Measurements from ENCODE around the gene DIPK1A.

The DIPK1A gene

DNA sequence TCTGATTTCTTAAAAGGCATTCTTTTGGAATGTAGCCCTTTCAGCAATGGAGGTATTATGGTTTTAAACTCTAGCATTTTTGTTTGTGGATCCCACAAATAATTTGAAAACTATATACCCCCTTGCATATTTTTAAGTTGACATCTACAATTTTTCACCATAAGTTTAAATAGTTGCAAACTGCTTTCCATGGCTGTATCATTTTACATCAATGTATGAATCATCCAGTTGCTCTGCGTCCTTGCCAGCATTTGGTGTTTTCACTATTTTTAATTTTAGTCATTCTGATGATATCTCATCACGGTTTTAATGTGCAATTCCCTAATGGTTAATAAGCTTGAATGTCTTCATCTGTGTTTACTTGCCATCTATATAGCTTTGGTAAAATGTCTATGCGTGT, 20.7 kb downstream of the DIPK1A start:
- H3K4me1 ChIP-seq (ENCODE audit: control insufficient read depth in 1 of 2, insufficient read depth in 2 of 2, low read length in 2 of 2) = peaks cover 3 to 5% of the 10 kb centered on the region in 2 experiments
- H4K8ac ChIP-seq (ENCODE audit: low read depth, low read length) = no peak overlapping the region
- no peak overlapping the region for H3K23ac ChIP-seq (ENCODE audit: low read length)
- no peak overlapping the region for H2BK120ac ChIP-seq (ENCODE audit: insufficient read depth, low read length, poor library complexity)
- peak in 1 of 2 donors; percentile 71 for DNase-seq
- no peak overlapping the region for H3K4me3 ChIP-seq (ENCODE audit: low read depth, low read length)
- peaks cover 0 to 1% of the 10 kb centered on the region in 2 experiments for H3K36me3 ChIP-seq (ENCODE audit: control insufficient read depth in 1 of 2, insufficient read depth in 2 of 2, low read length in 2 of 2)
- no peak overlapping the region for H3K4ac ChIP-seq (ENCODE audit: low read depth, low read length)
- no peak overlapping the region for H3K14ac ChIP-seq (ENCODE audit: low read length)
- no peaks in the 10 kb centered on the region for H3K9me3 ChIP-seq (ENCODE audit: insufficient read depth, low read depth, low read length)
- H3K79me2 ChIP-seq (ENCODE audit: control insufficient read depth, insufficient read depth, low read length, poor library complexity) = no peaks in the 10 kb centered on the region
- no peak overlapping the region for H2AK5ac ChIP-seq (ENCODE audit: low read length)
- no peak overlapping the region for H4K12ac ChIP-seq (ENCODE audit: low read depth, low read length)
- WGBS (ENCODE audit: extremely low coverage, insufficient coverage, insufficient read length) = no CpG with 5 or more reads among the region's 3 CpGs
- no peak overlapping the region for H4K91ac ChIP-seq (ENCODE audit: low read depth, low read length)
- H2AFZ ChIP-seq (ENCODE audit: insufficient read depth, low read length, poor library complexity) = no peak overlapping the region
- no peak overlapping the region for H3K27ac ChIP-seq (ENCODE audit: low read depth, low read length)
- H3K79me1 ChIP-seq (ENCODE audit: low read length) = peaks cover 2% of the 10 kb centered on the region
- H2BK5ac ChIP-seq (ENCODE audit: low read depth, low read length, poor library complexity) = no peak overlapping the region
- H3K27me3 ChIP-seq (ENCODE audit: insufficient read depth, low read length) = no peaks in the 10 kb centered on the region
- no peak overlapping the region for H3K9ac ChIP-seq (ENCODE audit: low read length)
- H3K18ac ChIP-seq (ENCODE audit: low read length) = no peak overlapping the region
- no peak overlapping the region for H3K4me2 ChIP-seq (ENCODE audit: low read length)
- H2BK12ac ChIP-seq (ENCODE audit: low read length) = no peak overlapping the region

DNA sequence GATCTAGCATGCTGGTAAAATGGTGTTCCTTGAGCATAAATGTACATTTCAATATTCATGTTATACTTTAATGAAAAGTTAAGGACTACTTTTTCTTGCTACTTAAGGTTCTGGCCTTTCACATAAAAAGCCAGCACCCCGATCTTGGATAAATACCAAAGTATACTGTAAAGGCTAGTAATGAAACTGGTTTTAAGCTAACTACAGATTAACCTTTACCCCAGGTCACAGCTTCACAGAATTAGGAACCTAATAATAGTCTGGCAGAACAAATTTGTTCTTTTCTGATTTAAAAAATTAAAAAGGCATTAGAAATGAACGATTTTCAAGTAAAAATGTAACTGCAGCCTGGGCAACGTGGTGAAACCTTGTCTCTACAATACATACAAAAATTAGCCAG, 23.5 kb downstream of the DIPK1A start:
- Histone ChIP-seq H2AFZ (ENCODE audit: insufficient read depth, low read length, poor library complexity) (no peak overlapping the region), H3K27me3 (ENCODE audit: insufficient read depth, low read length) (no peaks in the 10 kb centered on the region), H3K18ac (ENCODE audit: low read length) (no peak overlapping the region), H3K4me2 (ENCODE audit: low read length) (no peak overlapping the region), H4K91ac (ENCODE audit: low read depth, low read length) (no peak overlapping the region), H3K36me3 (ENCODE audit: control insufficient read depth in 1 of 2, insufficient read depth in 2 of 2, low read length in 2 of 2) (peaks cover 0 to 1% of the 10 kb centered on the region in 2 experiments), H3K79me2 (ENCODE audit: control insufficient read depth, insufficient read depth, low read length, poor library complexity) (no peaks in the 10 kb centered on the region), H3K4me3 (ENCODE audit: low read depth, low read length) (no peak overlapping the region), H2AK5ac (ENCODE audit: low read length) (no peak overlapping the region), H3K14ac (ENCODE audit: low read length) (no peak overlapping the region), H3K4me1 (ENCODE audit: control insufficient read depth in 1 of 2, insufficient read depth in 2 of 2, low read length in 2 of 2) (peaks cover 4 to 8% of the 10 kb centered on the region in 2 experiments), H4K8ac (ENCODE audit: low read depth, low read length) (no peak overlapping the region), H3K9me3 (ENCODE audit: insufficient read depth, low read depth, low read length) (no peaks in the 10 kb centered on the region), H3K79me1 (ENCODE audit: low read length) (peaks cover 2% of the 10 kb centered on the region), H2BK5ac (ENCODE audit: low read depth, low read length, poor library complexity) (no peak overlapping the region), H3K23ac (ENCODE audit: low read length) (no peak overlapping the region), H3K27ac (ENCODE audit: low read depth, low read length) (no peak overlapping the region), H2BK120ac (ENCODE audit: insufficient read depth, low read length, poor library complexity) (no peak overlapping the region), H3K9ac (ENCODE audit: low read length) (no peak overlapping the region), H2BK12ac (ENCODE audit: low read length) (no peak overlapping the region), H4K12ac (ENCODE audit: low read depth, low read length) (no peak overlapping the region), H3K4ac (ENCODE audit: low read depth, low read length) (no peak overlapping the region)
- no peak for DNase-seq
- WGBS (ENCODE audit: extremely low coverage, insufficient coverage, insufficient read length) = no CpG with 5 or more reads among the region's 3 CpGs

DNA sequence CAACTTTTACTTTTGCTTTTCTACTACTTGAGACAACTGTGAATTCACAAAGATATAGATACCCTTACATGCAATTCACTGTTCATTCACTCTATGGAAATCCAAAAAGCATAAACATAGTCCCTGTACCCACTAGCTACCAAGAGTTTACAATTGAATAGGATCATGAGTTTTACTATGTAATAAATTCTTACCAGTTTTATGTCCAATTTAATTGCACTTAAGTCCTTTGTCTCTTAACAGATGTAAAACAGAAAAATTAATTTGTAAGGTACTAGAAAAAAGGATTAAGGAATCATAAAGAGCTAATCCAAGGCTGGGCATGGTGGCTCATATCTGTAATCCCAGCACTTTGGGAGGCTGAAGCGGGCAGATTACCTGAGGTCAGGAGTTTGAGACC, 24.4 kb downstream of the DIPK1A start:
- Histone ChIP-seq H2BK120ac (ENCODE audit: insufficient read depth, low read length, poor library complexity) (no peak overlapping the region), H3K14ac (ENCODE audit: low read length) (no peak overlapping the region), H3K4ac (ENCODE audit: low read depth, low read length) (no peak overlapping the region), H3K4me3 (ENCODE audit: low read depth, low read length) (no peak overlapping the region), H3K36me3 (ENCODE audit: control insufficient read depth in 1 of 2, insufficient read depth in 2 of 2, low read length in 2 of 2) (peaks cover 0 to 1% of the 10 kb centered on the region in 2 experiments), H3K4me1 (ENCODE audit: control insufficient read depth in 1 of 2, insufficient read depth in 2 of 2, low read length in 2 of 2) (peaks cover 4 to 8% of the 10 kb centered on the region in 2 experiments), H3K9me3 (ENCODE audit: insufficient read depth, low read depth, low read length) (no peaks in the 10 kb centered on the region), H2BK12ac (ENCODE audit: low read length) (no peak overlapping the region), H2AFZ (ENCODE audit: insufficient read depth, low read length, poor library complexity) (no peak overlapping the region), H3K23ac (ENCODE audit: low read length) (no peak overlapping the region), H3K9ac (ENCODE audit: low read length) (no peak overlapping the region), H3K4me2 (ENCODE audit: low read length) (no peak overlapping the region), H4K8ac (ENCODE audit: low read depth, low read length) (no peak overlapping the region), H3K79me2 (ENCODE audit: control insufficient read depth, insufficient read depth, low read length, poor library complexity) (no peaks in the 10 kb centered on the region), H2BK5ac (ENCODE audit: low read depth, low read length, poor library complexity) (no peak overlapping the region), H3K79me1 (ENCODE audit: low read length) (peaks cover 2% of the 10 kb centered on the region), H3K27me3 (ENCODE audit: insufficient read depth, low read length) (no peaks in the 10 kb centered on the region), H3K18ac (ENCODE audit: low read length) (no peak overlapping the region), H4K91ac (ENCODE audit: low read depth, low read length) (no peak overlapping the region), H2AK5ac (ENCODE audit: low read length) (no peak overlapping the region), H4K12ac (ENCODE audit: low read depth, low read length) (no peak overlapping the region), H3K27ac (ENCODE audit: low read depth, low read length) (no peak overlapping the region)
- no peak for DNase-seq
- no CpG with 5 or more reads among the region's 1 CpG for WGBS (ENCODE audit: extremely low coverage, insufficient coverage, insufficient read length)

DNA sequence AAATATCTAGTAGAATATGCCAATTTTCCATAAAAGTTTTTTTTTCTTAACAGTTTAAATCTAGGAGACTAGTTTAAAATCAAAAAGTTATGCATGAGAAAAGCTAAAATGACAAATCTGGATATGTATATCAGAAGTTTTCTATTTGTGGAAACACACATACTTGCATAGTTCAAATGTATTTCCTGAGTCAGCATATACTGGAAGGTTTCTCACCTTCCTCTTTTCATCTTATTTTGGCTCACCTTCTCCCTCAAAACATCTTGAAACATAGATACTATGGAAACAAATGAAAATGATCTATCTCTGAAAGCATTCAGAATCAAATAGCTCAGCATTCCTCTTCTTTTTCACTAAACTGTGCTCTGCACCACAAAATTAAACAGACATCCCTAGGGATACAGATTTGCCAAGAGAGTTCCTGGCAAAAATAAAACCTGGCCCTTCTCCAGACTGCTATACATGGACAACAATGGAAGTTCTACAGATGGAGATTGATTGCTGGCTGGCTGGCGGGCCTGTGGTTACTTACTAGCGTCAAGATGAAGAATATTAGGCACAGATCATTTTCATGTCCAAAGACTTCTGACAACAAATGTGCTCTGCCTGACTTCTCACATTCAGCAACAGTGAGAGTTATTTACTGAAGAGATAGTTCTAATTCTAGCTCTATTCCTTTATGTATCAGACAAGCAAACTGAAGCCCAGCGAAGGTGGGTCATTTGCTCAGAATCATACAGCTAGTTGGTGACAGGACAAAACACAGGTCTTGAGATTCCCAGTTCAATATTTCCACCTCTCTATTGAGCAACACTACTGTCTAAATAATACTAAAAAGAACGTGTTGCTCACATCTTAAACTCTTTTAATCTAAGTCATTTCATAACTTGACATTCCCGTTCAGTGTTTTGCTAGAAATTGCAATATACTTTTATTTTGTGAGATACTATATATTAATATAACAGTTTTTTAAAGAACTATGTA, 26.6 kb downstream of the DIPK1A start:
- DNase-seq = no peak
- Histone ChIP-seq H2BK12ac (ENCODE audit: low read length) (no peak overlapping the region), H3K14ac (ENCODE audit: low read length) (no peak overlapping the region), H4K8ac (ENCODE audit: low read depth, low read length) (peak overlapping the region; percentile 28), H3K9ac (ENCODE audit: low read length) (no peak overlapping the region), H3K4me2 (ENCODE audit: low read length) (no peak overlapping the region), H3K27ac (ENCODE audit: low read depth, low read length) (peak overlapping the region; percentile 53), H3K18ac (ENCODE audit: low read length) (no peak overlapping the region), H2BK120ac (ENCODE audit: insufficient read depth, low read length, poor library complexity) (no peak overlapping the region), H3K36me3 (ENCODE audit: control insufficient read depth in 1 of 2, insufficient read depth in 2 of 2, low read length in 2 of 2) (peaks cover 0 to 1% of the 10 kb centered on the region in 2 experiments), H3K9me3 (ENCODE audit: insufficient read depth, low read depth, low read length) (no peaks in the 10 kb centered on the region), H2BK5ac (ENCODE audit: low read depth, low read length, poor library complexity) (peak overlapping the region; percentile 31), H2AK5ac (ENCODE audit: low read length) (no peak overlapping the region), H3K79me2 (ENCODE audit: control insufficient read depth, insufficient read depth, low read length, poor library complexity) (no peaks in the 10 kb centered on the region), H3K23ac (ENCODE audit: low read length) (no peak overlapping the region), H4K12ac (ENCODE audit: low read depth, low read length) (no peak overlapping the region), H3K4me3 (ENCODE audit: low read depth, low read length) (no peak overlapping the region), H3K4me1 (ENCODE audit: control insufficient read depth in 1 of 2, insufficient read depth in 2 of 2, low read length in 2 of 2) (peaks cover 4 to 8% of the 10 kb centered on the region in 2 experiments), H4K91ac (ENCODE audit: low read depth, low read length) (no peak overlapping the region), H3K4ac (ENCODE audit: low read depth, low read length) (no peak overlapping the region), H3K27me3 (ENCODE audit: insufficient read depth, low read length) (no peaks in the 10 kb centered on the region), H2AFZ (ENCODE audit: insufficient read depth, low read length, poor library complexity) (no peak overlapping the region), H3K79me1 (ENCODE audit: low read length) (peaks cover 2% of the 10 kb centered on the region)
- WGBS (ENCODE audit: extremely low coverage, insufficient coverage, insufficient read length) = no CpG with 5 or more reads among the region's 5 CpGs
